DOHH2 (cell line): ENCODE measurements around the gene HOGA1.
"Not testable (repeated sequence)": the region's sequence is repeated elsewhere in the genome, so short reads cannot be mapped to it uniquely, and the experiment has no call there.

ENCODE experiments used
- H3F3A ChIP-seq: fragments of 200-600 bp; sonication (generic), shearing (Covaris generic); 2 replicates; pipeline ENCODE4 v1.6.0; 2016; ENCODE audit warnings: antibody characterized with exemption, mild to moderate bottlenecking; ENCODE audit not compliant: control insufficient read depth, insufficient read depth
- H3K27ac ChIP-seq: fragments of 200-600 bp; sonication (generic); 2 replicates; pipeline ENCODE4 v1.5.1; 2014; ENCODE audit warnings: low read depth, mild to moderate bottlenecking, low read length, moderate library complexity
- H3K27me3 ChIP-seq: fragments of 200-600 bp; sonication (generic); 2 replicates; pipeline ENCODE4 v1.6.1; 2014; ENCODE audit warnings: mild to moderate bottlenecking, low read length, mixed read lengths; ENCODE audit not compliant: control insufficient read depth
- H3K36me3 ChIP-seq: fragments of 200-600 bp; sonication (generic); 2 replicates; pipeline ENCODE4 v1.6.1; 2014; ENCODE audit warnings: mild to moderate bottlenecking, low read length, moderate library complexity, mixed read lengths; ENCODE audit not compliant: control insufficient read depth
- H3K4me1 ChIP-seq: fragments of 200-600 bp; sonication (generic); 2 replicates; pipeline ENCODE4 v1.6.1; 2014; ENCODE audit warnings: mild to moderate bottlenecking, low read length, mixed read lengths; ENCODE audit not compliant: control insufficient read depth
- H3K4me2 ChIP-seq: fragments of 200-600 bp; sonication (generic); 2 replicates; pipeline ENCODE4 v1.6.0; 2014; ENCODE audit warnings: mild to moderate bottlenecking, low read length, moderate library complexity
- H3K4me3 ChIP-seq: fragments of 200-600 bp; sonication (generic); 2 replicates; pipeline ENCODE4 v1.5.1; 2014; ENCODE audit warnings: mild to moderate bottlenecking, low read length, mixed read lengths
- H3K79me2 ChIP-seq: fragments of 200-600 bp; sonication (generic); 2 replicates; pipeline ENCODE4 v1.6.1; 2014; ENCODE audit warnings: mild to moderate bottlenecking, low read length, mixed read lengths; ENCODE audit not compliant: control insufficient read depth
- H3K9me2 ChIP-seq: fragments of 200-600 bp; sonication (generic); replicated peaks from 2 replicates; pipeline ENCODE4 v1.6.1; 2014; ENCODE audit warnings: mild to moderate bottlenecking, low read length, mixed read lengths; ENCODE audit not compliant: control insufficient read depth
- H3K9me3 ChIP-seq: fragments of 200-600 bp; sonication (generic); 2 replicates; pipeline ENCODE4 v1.6.1; 2014; ENCODE audit warnings: antibody characterized with exemption, low read length, mixed read lengths; ENCODE audit not compliant: control insufficient read depth, insufficient read depth
- H4K20me1 ChIP-seq: fragments of 200-600 bp; sonication (generic); 2 replicates; pipeline ENCODE4 v1.6.0; 2014; ENCODE audit warnings: low read depth, mild to moderate bottlenecking, antibody characterized with exemption, low read length, moderate library complexity; ENCODE audit not compliant: control insufficient read depth, insufficient read depth
- CTCF ChIP-seq: fragments of 200-600 bp; sonication (generic); IDR thresholded peaks from one replicate; pipeline ENCODE4 v1.5.1; 2014; ENCODE audit warnings: antibody characterized with exemption, mild to moderate bottlenecking, low read depth, low read length; ENCODE audit not compliant: poor library complexity, severe bottlenecking
- EZH2phosphoT487 ChIP-seq: fragments of 200-600 bp; sonication (generic); IDR thresholded peaks from 2 replicates; pipeline ENCODE4 v1.6.1; 2017; ENCODE audit warnings: borderline replicate concordance, mild to moderate bottlenecking, antibody characterized with exemption, low read length, moderate library complexity, mixed read lengths

Gene HOGA1

DNA sequence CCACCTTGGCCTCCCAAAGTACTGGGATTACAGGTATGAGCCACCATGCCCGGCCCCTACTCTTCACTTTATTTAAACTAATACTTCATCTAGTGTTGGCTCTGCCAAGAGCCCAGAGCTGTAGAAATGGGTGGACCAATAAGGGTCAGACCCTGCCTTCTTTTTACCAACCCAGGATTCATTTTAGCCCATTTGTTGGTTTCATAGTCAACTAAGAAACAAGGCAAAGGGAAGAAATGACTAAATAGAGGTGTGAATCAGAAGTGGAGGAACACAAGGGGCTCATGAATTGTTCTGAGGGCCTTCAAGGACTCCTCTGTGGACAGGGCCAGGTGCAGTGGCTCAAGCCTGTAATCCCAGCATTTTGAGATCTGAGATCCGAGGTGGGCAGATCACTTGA, 10.5 kb upstream of the HOGA1 start:
- no peaks in the 10 kb centered on the region for H3K36me3 ChIP-seq
- no peak overlapping the region for H3K27ac ChIP-seq
- no peaks in the 10 kb centered on the region for H3K9me3 ChIP-seq
- no peak overlapping the region for H3K4me3 ChIP-seq
- no peaks in the 10 kb centered on the region for H4K20me1 ChIP-seq
- H3K4me1 ChIP-seq, result no peaks in the 10 kb centered on the region
- no peak overlapping the region for H3K4me2 ChIP-seq
- no peak for TF ChIP-seq CTCF
- TF ChIP-seq EZH2phosphoT487, result no peak
- no peaks in the 10 kb centered on the region for H3K79me2 ChIP-seq
- H3K27me3 ChIP-seq, result peaks cover 4% of the 10 kb centered on the region; the same call in 1 of the 2 replicates
- no peaks in the 10 kb centered on the region for H3F3A ChIP-seq
- no peaks in the 10 kb centered on the region for H3K9me2 ChIP-seq

- no peaks in the 10 kb centered on the region for H3K9me3 ChIP-seq
- no peak overlapping the region for H3K4me2 ChIP-seq
- H4K20me1 ChIP-seq, result no peaks in the 10 kb centered on the region
- H3K4me3 ChIP-seq, result no peak overlapping the region
- H3K4me1 ChIP-seq, result no peaks in the 10 kb centered on the region
- no peaks in the 10 kb centered on the region for H3F3A ChIP-seq
- H3K79me2 ChIP-seq, result no peaks in the 10 kb centered on the region
- peaks cover 4% of the 10 kb centered on the region; the same call in 1 of the 2 replicates for H3K27me3 ChIP-seq
- no peaks in the 10 kb centered on the region for H3K36me3 ChIP-seq
- no peak for TF ChIP-seq CTCF
- TF ChIP-seq EZH2phosphoT487, result no peak
- H3K27ac ChIP-seq, result no peak overlapping the region
- H3K9me2 ChIP-seq, result no peaks in the 10 kb centered on the region
Observed at GRCh38 chr10:97574374-97575126, 9.6 kb upstream of the HOGA1 start.

DNA sequence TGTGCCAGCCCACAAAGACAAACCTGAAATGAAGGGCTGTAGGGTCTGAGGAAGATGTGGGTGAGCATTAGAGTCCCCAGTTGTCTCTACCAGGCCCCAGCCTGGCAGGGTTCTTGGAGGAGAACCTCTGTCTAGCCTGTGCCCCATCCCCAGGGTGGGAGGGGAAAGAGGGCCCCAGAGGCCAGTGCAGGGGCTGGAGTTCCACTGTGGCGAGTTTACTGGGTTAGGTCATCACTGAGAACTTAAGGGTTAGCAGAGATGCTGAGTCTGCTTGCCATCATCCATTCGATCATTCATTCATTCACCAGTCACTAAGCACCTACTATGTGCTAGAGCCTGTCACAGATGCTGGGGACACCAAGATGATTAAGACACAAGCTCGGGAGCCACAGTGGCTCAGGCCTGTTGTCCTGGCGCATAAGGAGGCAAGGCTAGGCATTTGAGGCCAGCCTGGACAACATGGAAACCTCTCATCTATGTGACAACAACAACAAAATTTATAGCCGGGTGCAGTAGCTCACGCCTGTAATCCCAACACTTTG, 9.0 kb upstream of the HOGA1 start:
- Histone ChIP-seq H3F3A (no peaks in the 10 kb centered on the region), H3K4me2 (no peak overlapping the region), H3K9me2 (no peaks in the 10 kb centered on the region), H3K27ac (no peak overlapping the region), H4K20me1 (no peaks in the 10 kb centered on the region), H3K9me3 (no peaks in the 10 kb centered on the region), H3K27me3 (peaks cover 4% of the 10 kb centered on the region; the same call in 1 of the 2 replicates), H3K79me2 (no peaks in the 10 kb centered on the region), H3K4me1 (no peaks in the 10 kb centered on the region), H3K36me3 (no peaks in the 10 kb centered on the region), H3K4me3 (no peak overlapping the region)
- TF ChIP-seq EZH2phosphoT487, result no peak
- TF ChIP-seq CTCF, result no peak

DNA sequence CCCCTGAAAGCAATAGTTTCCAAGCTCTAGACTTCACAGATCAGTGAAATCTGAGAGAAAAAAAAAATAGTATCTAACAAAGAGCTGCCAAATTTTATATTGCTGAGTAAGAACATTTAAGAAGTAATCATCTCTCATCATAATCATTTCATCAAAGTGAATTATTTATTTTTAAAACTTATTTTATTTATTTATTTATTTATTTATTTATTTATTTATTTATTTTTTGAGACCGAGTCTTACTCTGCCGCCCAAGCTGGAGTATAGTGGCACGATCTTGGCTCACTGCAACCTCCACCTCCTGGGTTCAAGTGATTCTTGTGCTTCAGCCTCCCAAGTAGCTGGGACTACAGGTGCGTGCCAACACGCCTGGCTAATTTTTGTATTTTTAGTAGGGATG, 7.7 kb upstream of the HOGA1 start:
- H3K27me3 ChIP-seq, H3K9me3 ChIP-seq, H3K27ac ChIP-seq, H3K9me2 ChIP-seq, H3K36me3 ChIP-seq, H3F3A ChIP-seq, H3K4me1 ChIP-seq, H3K4me3 ChIP-seq, H3K4me2 ChIP-seq, H3K79me2 ChIP-seq, H4K20me1 ChIP-seq: not testable (repeated sequence)
